OCI-LY7 (cell line): ENCODE data around the gene RPS6KA2. TPM values are rescaled to one million over a fixed set of nuclear protein-coding genes. Genes with fewer than 3 reads are reported as not detected.

Experiments
- BruUV-seq: library from RNA; stranded (reverse); fragments of 400-500 nt; replicated peaks from 2 replicates; lab custom pipeline; 2021; lab: Mats Ljungman, UMichigan
- CTCF ChIA-PET: fragments of 300-600 bp; sonication (Branson Sonifier 250); formaldehyde crosslinking; loops from one replicate; lab custom pipeline; 2022; ENCODE audit warnings: antibody characterized with exemption; ENCODE audit not compliant: unreplicated experiment; lab: Charles Lee
- POLR2A ChIA-PET: fragments of 300-600 bp; sonication (Branson Sonifier 250); formaldehyde crosslinking; loops from one replicate; lab custom pipeline; 2022; ENCODE audit warnings: antibody characterized with exemption; lab: Charles Lee
- DNase-seq: peaks from one replicate; pipeline ENCODE4 v3.0.0-alpha.2; 2015; ENCODE audit warnings: low spot score
- H2AFZ ChIP-seq: fragments of 200-600 bp; sonication (generic), shearing (Covaris generic); 2 replicates; pipeline ENCODE4 v1.6.1; 2014; ENCODE audit warnings: mild to moderate bottlenecking, antibody characterized with exemption, low read length, moderate library complexity
- H3K27ac ChIP-seq: fragments of 200-600 bp; sonication (generic); 2 replicates; pipeline ENCODE4 v1.5.1; 2014; ENCODE audit warnings: mixed run types, low read depth, mild to moderate bottlenecking, moderate library complexity, low read length, inconsistent platforms; ENCODE audit not compliant: poor library complexity, severe bottlenecking
- H3K36me3 ChIP-seq: fragments of 200-600 bp; sonication (generic); 2 replicates; pipeline ENCODE4 v1.6.1; 2014; ENCODE audit warnings: mild to moderate bottlenecking, antibody characterized with exemption, low read length, moderate library complexity, mixed read lengths; ENCODE audit not compliant: insufficient read depth
- H3K4me1 ChIP-seq: fragments of 200-600 bp; sonication (generic); 2 replicates; pipeline ENCODE4 v1.5.1; 2014; ENCODE audit warnings: mild to moderate bottlenecking, low read length; ENCODE audit not compliant: insufficient read depth, poor library complexity, severe bottlenecking
- H3K4me2 ChIP-seq: fragments of 200-600 bp; sonication (generic); 2 replicates; pipeline ENCODE4 v1.6.1; 2014; ENCODE audit warnings: mild to moderate bottlenecking, low read length
- H3K4me3 ChIP-seq: fragments of 200-600 bp; sonication (generic); 2 replicates; pipeline ENCODE4 v1.5.1; 2014; ENCODE audit warnings: mild to moderate bottlenecking, low read depth, low read length; ENCODE audit not compliant: poor library complexity, severe bottlenecking
- H3K79me2 ChIP-seq: fragments of 200-600 bp; sonication (generic); 2 replicates; pipeline ENCODE4 v1.6.1; 2016; ENCODE audit warnings: low read depth, mild to moderate bottlenecking, low read length, moderate library complexity, mixed read lengths; ENCODE audit not compliant: insufficient read depth
- H3K9me2 ChIP-seq: fragments of 200-600 bp; sonication (generic); 2 replicates; pipeline ENCODE4 v1.6.1; 2016; ENCODE audit warnings: mild to moderate bottlenecking, low read length, mixed read lengths; ENCODE audit not compliant: insufficient read depth
- H3K9me3 ChIP-seq: fragments of 200-600 bp; sonication (generic); 2 replicates; pipeline ENCODE4 v1.6.1; 2014; ENCODE audit warnings: mild to moderate bottlenecking, mixed run types, low read length, mixed read lengths
- H4K20me1 ChIP-seq: fragments of 200-600 bp; sonication (generic); 2 replicates; pipeline ENCODE4 v1.6.1; 2014; ENCODE audit warnings: mild to moderate bottlenecking, antibody characterized with exemption, low read length, moderate library complexity, mixed read lengths; ENCODE audit not compliant: insufficient read depth
- EZH2phosphoT487 ChIP-seq: fragments of 200-600 bp; sonication (generic); IDR thresholded peaks from 2 replicates; pipeline ENCODE4 v1.6.1; 2018; ENCODE audit warnings: low read depth, borderline replicate concordance, mild to moderate bottlenecking, mixed run types, antibody characterized with exemption, low read length, moderate library complexity, mixed read lengths
- intact Hi-C: fragments of 100-400 bp; cut with micrococcal nuclease; formaldehyde crosslinking; loops from one replicate; pipeline ENCODE4 v1.10.0; 2022; ENCODE audit not compliant: unreplicated experiment
- total RNA-seq, 2 experiments: library from RNA; depleted of rRNA in 1 of 2; stranded (reverse); fragments of >200 nt in 1 of 2; shearing (Covaris generic) in 1 of 2; gene quantifications; 2 replicates each; pipeline ENCODE4 v1.2.3, GENCODE V29; 2014 to 2022
- TF ChIP-seq, protein P1 (sequence below): fragments of 200-600 bp; sonication (generic); conservative IDR thresholded peaks from 2 replicates; pipeline ENCODE4 v1.5.1; 2014; ENCODE audit warnings: mild to moderate bottlenecking, antibody characterized with exemption, low read length, moderate library complexity, mixed read lengths

The RPS6KA2 gene
- total RNA-seq, 2 experiments from 2014 or later, result 0.69 to 1.9 TPM

DNA sequence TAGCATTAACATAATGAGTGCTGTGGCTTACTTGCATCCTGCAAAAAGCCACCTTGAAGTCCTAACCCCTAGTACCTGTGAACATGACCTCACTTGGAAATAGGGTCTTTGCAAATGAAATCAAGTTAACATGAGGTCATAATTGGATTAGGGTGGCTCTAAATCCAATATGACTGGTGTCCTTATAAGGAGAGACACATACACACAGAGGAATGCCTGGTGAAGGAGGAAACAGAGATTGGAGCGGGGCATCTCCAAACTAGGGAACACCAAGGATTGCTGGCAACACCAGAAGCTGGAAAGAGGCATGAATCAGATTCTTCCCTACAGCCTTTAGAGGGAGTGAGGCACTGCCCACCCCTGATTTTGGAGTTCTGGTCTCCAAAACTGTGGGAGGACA lies 17.6 kb upstream of the RPS6KA2 start:
- ChIA-PET POLR2A (interaction anchor here (0.7 to 0.9 kb wide), 2 partner anchors 21 to 516 kb away, joined by 3 read pairs; no protein-coding TSS in a partner anchor), CTCF (no interaction called here)
- intact Hi-C loops, result no loop called here
- H2AFZ ChIP-seq, result no peak overlapping the region
- BruUV-seq, result no TSS peak
- no peaks in the 10 kb centered on the region for H3K4me1 ChIP-seq
- H3K79me2 ChIP-seq, result no peaks in the 10 kb centered on the region
- no peaks in the 10 kb centered on the region for H4K20me1 ChIP-seq
- H3K4me2 ChIP-seq, result no peak overlapping the region
- no peaks in the 10 kb centered on the region for H3K36me3 ChIP-seq
- H3K9me3 ChIP-seq, result no peaks in the 10 kb centered on the region
- no peak overlapping the region for H3K27ac ChIP-seq
- no peaks in the 10 kb centered on the region for H3K9me2 ChIP-seq
- H3K4me3 ChIP-seq, result no peak overlapping the region
- no peak for DNase-seq
- TF ChIP-seq EZH2phosphoT487, result no peak
- TF ChIP-seq, protein P1, sequence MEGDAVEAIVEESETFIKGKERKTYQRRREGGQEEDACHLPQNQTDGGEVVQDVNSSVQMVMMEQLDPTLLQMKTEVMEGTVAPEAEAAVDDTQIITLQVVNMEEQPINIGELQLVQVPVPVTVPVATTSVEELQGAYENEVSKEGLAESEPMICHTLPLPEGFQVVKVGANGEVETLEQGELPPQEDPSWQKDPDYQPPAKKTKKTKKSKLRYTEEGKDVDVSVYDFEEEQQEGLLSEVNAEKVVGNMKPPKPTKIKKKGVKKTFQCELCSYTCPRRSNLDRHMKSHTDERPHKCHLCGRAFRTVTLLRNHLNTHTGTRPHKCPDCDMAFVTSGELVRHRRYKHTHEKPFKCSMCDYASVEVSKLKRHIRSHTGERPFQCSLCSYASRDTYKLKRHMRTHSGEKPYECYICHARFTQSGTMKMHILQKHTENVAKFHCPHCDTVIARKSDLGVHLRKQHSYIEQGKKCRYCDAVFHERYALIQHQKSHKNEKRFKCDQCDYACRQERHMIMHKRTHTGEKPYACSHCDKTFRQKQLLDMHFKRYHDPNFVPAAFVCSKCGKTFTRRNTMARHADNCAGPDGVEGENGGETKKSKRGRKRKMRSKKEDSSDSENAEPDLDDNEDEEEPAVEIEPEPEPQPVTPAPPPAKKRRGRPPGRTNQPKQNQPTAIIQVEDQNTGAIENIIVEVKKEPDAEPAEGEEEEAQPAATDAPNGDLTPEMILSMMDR, result no peak

DNA sequence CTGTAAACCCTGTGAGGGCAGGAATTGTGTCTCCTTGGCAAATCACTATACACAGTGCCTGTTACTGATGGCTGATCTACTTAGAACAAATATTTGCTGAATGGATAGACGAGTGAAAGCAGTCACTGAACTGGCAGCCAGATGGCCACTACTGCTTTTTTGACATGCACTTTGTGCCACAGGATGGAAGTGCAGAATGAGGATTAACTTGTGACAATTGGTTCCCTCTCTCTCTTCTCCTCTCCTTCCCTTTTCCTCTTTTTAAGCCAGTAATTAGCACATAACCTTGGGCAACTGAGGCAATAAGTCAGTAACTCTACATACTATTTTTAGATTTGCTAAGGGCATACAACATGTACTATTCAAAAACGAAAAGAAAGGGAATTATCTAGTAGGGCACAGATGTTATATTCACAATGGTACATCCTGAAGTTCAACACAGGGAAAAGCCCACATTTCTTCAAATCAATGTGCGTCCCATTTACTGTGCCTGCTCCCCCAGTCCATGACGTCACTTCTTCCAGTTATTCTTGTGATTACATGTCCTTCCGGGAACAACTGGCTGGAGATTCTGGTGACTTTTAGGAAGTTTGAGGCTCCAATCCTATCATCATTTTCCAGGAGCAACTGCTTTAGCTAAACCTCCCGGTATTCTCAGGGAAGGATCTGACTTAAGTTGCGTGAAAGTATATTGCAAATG lies 17.0 kb upstream of the RPS6KA2 start:
- H2AFZ ChIP-seq, result no peak overlapping the region
- H3K79me2 ChIP-seq, result no peaks in the 10 kb centered on the region
- no TSS peak for BruUV-seq
- H4K20me1 ChIP-seq, result no peaks in the 10 kb centered on the region
- H3K4me3 ChIP-seq, result no peak overlapping the region
- H3K9me2 ChIP-seq, result no peaks in the 10 kb centered on the region
- no peaks in the 10 kb centered on the region for H3K9me3 ChIP-seq
- TF ChIP-seq EZH2phosphoT487, result no peak
- TF ChIP-seq, protein P1, result no peak
- H3K4me2 ChIP-seq, result no peak overlapping the region
- H3K36me3 ChIP-seq, result no peaks in the 10 kb centered on the region
- no peak overlapping the region for H3K27ac ChIP-seq
- no peak for DNase-seq
- CTCF ChIA-PET, result no interaction called here
- no peaks in the 10 kb centered on the region for H3K4me1 ChIP-seq
- intact Hi-C loops, result no loop called here
- POLR2A ChIA-PET, result no interaction called here

DNA sequence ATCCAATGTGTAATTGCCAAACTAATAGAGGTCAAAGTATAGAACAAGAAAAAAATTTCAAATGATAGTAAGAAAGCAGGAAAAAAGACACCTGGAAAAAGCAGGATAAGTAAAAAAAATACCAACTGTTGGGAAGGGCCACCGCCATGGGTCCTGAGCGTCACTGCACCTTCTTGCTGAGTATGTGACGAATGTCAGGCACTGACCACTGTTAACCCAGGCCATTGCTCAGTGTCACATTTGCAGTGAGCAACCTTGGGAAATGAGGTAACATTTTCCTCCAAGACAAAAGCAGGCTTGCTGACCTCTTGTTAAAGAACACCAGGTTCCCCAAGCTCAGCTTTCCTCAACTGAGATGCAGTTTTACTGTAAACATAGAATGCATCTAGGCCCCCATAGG lies 15.6 kb upstream of the RPS6KA2 start:
- intact Hi-C loops, result no loop called here
- no peak overlapping the region for H2AFZ ChIP-seq
- no peaks in the 10 kb centered on the region for H3K9me3 ChIP-seq
- no peak for DNase-seq
- ChIA-PET CTCF (interaction anchor here (0.6 kb wide), 1 partner anchor 109 kb away, joined by 3 read pairs; no protein-coding TSS in a partner anchor), POLR2A (interaction anchor here (0.8 to 1.3 kb wide), 2 partner anchors 11 to 65 kb away, joined by 3 to 5 read pairs; no protein-coding TSS in a partner anchor)
- H3K27ac ChIP-seq, result no peak overlapping the region
- no peaks in the 10 kb centered on the region for H3K79me2 ChIP-seq
- no peaks in the 10 kb centered on the region for H3K4me1 ChIP-seq
- H4K20me1 ChIP-seq, result no peaks in the 10 kb centered on the region
- H3K4me3 ChIP-seq, result no peak overlapping the region
- H3K36me3 ChIP-seq, result no peaks in the 10 kb centered on the region
- no peak for TF ChIP-seq EZH2phosphoT487
- TF ChIP-seq, protein P1, result no peak
- no TSS peak for BruUV-seq
- no peaks in the 10 kb centered on the region for H3K9me2 ChIP-seq
- no peak overlapping the region for H3K4me2 ChIP-seq
